Measurements from ENCODE around the gene CLSTN2.

Gene CLSTN2

DNA sequence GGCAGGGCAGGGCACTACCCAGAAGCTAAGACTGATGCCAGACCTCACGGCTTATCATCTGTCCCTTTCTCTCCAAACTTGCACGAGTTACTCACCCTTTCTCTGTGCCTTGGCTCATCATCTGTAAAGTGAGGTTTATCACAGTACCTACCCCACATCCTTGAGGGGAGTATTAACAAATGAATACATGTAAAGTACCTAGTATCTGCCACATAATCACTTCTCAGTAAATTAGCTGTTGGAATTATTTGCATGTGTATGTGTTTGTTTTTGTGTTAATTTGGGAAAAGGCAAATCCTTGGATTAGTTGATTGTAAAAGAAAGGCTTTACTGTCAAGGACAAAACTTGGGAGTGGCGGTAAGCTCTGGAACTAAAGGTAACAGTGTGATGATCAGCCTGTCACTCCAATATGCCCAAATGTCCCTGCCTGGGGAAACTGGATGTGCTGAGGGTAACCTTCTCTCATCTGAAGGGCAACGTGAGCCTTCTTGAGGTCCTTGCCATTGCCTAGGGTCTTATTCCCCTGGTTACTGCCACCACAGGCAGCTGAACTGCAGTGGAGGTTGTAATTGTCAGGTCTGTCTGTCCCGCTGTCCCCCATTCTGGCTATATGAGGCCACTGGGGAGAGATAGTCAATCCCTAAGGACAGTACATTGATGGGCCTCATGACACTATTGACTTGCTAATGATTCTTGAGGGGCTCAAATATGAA lies 269.4 kb downstream of the CLSTN2 start:
- TF ChIP-seq, protein P1, sequence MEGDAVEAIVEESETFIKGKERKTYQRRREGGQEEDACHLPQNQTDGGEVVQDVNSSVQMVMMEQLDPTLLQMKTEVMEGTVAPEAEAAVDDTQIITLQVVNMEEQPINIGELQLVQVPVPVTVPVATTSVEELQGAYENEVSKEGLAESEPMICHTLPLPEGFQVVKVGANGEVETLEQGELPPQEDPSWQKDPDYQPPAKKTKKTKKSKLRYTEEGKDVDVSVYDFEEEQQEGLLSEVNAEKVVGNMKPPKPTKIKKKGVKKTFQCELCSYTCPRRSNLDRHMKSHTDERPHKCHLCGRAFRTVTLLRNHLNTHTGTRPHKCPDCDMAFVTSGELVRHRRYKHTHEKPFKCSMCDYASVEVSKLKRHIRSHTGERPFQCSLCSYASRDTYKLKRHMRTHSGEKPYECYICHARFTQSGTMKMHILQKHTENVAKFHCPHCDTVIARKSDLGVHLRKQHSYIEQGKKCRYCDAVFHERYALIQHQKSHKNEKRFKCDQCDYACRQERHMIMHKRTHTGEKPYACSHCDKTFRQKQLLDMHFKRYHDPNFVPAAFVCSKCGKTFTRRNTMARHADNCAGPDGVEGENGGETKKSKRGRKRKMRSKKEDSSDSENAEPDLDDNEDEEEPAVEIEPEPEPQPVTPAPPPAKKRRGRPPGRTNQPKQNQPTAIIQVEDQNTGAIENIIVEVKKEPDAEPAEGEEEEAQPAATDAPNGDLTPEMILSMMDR (IDR thresholded peaks at IDR 0.05; ENCODE audit: low read depth, low read length) = no peak
- H3K4me3 ChIP-seq (ENCODE audit: low read depth, low read length) = no peak overlapping the region
- in situ Hi-C loops (cut with HindIII; ENCODE audit: low sequenced_read_pairs) = no loop called here
- no peak for DNase-seq (ENCODE audit: low read depth, low spot score)

DNA sequence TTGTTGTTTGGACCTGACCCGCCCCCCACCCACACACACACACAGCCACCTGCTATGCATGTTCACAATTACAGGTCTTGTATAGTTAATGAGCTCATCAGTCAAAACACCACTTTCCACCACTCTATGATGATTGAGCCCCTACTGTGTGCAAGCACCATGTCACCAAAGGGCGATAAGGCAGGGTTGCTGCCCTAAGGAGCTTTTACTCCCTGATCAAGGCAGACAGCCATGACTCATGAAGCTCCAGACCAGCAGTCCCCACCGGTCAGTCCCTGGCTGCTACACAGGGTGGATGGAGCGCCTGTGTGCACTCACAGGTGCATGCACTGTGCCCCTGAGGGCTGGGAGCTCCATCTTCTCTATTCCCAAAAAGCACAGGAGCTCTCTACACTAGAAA lies 270.6 kb downstream of the CLSTN2 start:
- TF ChIP-seq, protein P1 (IDR thresholded peaks at IDR 0.05; ENCODE audit: low read depth, low read length) = no peak
- in situ Hi-C loops (cut with HindIII; ENCODE audit: low sequenced_read_pairs) = no loop called here
- no peak overlapping the region for H3K4me3 ChIP-seq (ENCODE audit: low read depth, low read length)
- DNase-seq (ENCODE audit: low read depth, low spot score) = no peak

DNA sequence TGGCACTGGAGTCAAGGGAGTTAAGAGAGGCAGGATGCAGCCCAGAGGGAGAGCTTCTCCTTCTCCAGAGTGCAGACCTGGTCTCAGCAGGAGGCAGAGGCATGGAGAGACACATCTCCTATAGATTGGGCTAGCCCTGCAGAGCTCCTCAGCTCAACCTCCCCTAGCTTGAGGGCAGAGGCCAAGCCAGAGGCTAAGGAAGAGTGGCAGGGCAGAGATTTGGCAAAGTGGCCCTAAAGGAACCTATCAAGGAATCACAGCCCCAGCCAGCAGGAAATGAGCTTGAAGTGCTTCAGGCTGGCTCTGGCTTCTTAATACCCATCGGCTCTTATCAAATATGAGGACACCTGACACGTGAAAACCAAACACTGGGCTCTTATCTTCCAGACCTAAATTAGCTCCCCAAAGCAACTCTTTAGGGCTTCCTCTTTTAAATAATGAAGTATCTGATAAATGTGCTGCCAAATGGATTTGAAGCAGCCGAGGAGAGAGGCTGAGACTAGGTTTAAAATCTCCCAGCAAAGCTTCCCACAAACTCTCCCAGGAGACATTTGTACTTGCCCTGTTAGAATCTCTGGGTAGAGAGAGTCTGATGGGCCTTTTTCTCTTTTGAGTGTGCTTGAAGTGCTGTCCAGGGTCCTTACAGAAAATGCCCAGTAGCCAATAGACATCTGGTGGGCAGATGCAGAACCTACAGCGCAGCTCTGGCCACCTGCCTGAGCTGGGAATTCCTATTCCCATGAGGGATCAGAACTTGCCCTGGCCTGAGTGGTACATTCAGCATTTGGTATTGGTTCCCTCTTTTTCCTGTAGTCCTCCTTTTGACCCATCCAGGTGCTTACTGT lies 271.4 kb downstream of the CLSTN2 start:
- DNase-seq (ENCODE audit: low read depth, low spot score) = peak; percentile 49
- in situ Hi-C loops (cut with HindIII; ENCODE audit: low sequenced_read_pairs) = no loop called here
- TF ChIP-seq, protein P1 (IDR thresholded peaks at IDR 0.05; ENCODE audit: low read depth, low read length) = peak; percentile 39
- H3K4me3 ChIP-seq (ENCODE audit: low read depth, low read length) = no peak overlapping the region

DNA sequence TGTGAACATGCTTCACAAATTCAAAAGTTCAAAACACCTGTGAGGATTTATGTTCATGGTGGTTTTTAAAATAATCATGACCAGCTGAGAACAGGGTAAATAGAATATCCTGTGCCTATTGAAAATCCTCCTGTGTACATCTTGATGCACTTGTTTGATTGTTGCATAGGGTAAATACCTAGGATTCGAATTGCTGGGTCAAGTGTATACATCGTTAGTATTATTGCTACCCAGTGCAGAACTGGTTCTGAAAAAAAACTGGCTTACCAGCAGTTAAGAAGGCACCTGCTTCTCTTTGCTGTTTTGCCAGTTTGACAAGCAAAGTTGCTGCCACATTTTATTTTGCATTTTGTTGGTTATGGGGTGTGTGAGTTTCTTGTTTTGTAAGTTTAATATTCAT lies 272.6 kb downstream of the CLSTN2 start:
- TF ChIP-seq, protein P1 (IDR thresholded peaks at IDR 0.05; ENCODE audit: low read depth, low read length) = no peak
- no peak overlapping the region for H3K4me3 ChIP-seq (ENCODE audit: low read depth, low read length)
- no peak for DNase-seq (ENCODE audit: low read depth, low spot score)
- in situ Hi-C loops (cut with HindIII; ENCODE audit: low sequenced_read_pairs) = no loop called here

DNA sequence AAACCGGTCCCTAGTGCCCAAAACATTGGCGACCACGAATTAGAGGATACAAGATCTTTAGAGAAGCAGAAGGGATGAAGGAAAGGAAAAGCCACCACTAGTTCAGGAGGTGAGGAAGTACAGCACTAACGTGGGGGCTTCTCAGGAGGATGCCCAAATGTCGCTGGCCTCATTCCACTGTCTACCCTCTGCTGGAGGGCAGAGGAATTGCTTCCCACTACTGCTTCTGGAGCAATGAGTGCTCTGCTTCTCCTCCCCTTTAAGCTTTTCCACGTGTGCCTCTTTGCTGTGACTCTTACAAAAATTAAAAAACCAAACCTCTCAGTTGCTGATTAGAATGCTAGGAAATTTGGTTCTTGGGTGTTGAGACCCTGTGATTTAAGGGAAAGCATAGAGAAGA lies 281.3 kb downstream of the CLSTN2 start:
- TF ChIP-seq, protein P1 (IDR thresholded peaks at IDR 0.05; ENCODE audit: low read depth, low read length) = peak; percentile 40
- in situ Hi-C loops (cut with HindIII; ENCODE audit: low sequenced_read_pairs) = no loop called here
- no peak for DNase-seq (ENCODE audit: low read depth, low spot score)
- no peak overlapping the region for H3K4me3 ChIP-seq (ENCODE audit: low read depth, low read length)

DNA sequence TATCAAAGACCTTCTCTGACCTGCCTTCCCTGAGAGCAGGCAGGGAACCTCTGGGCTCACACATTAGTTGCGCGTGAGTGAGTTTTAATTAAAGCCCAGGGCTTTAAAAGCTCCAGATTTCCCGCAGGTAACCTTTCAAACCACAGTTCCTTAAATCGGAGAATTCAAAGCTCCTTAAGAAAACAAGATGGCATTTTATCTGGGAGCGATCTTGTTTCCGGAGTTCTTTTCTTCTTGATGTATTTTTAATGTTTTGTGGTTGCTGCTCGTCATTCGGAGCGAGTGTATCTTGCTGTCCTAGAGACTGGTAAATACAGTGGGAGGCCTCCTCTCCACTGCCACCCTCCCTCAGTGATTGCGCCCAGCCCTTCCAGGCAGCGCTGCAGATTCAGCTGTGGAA lies 284.3 kb downstream of the CLSTN2 start:
- TF ChIP-seq, protein P1 (IDR thresholded peaks at IDR 0.05; ENCODE audit: low read depth, low read length) = no peak
- H3K4me3 ChIP-seq (ENCODE audit: low read depth, low read length) = no peak overlapping the region
- in situ Hi-C loops (cut with HindIII; ENCODE audit: low sequenced_read_pairs) = no loop called here
- no peak for DNase-seq (ENCODE audit: low read depth, low spot score)

All from astrocyte of the spinal cord (primary cell).